ENCODE measurements around the gene PALD1.

DNA sequence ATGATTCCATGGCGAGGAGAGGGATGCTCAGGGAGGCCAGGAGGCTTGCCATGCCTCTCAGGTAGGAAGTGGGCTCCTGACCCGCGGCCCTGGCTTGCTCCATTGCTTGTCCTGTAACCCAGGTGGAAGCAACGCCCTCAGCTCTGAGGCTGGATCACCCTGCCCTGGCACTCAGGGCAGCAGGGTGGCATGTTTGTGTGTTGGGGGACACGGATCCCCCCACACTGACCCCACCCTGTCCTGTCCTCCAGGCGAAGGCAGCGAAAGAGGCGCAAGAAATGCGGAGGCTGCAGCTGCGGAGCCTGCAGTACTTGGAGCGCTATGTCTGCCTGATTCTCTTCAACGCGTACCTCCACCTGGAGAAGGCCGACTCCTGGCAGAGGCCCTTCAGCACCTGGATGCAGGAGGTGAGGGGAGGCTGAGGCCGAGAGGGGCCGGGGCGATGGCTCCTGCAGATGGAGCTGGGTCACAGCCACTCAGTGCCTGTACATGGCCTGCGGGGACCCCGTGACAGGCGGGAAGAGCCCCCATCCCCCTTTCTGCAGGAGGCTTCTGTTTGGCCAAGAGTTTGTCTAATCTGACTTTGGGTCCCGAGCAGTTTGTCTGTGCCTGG, 85.7 kb downstream of the PALD1 start:
- TF ChIP-seq POLR2A (IDR thresholded peaks at IDR 0.05) = no peak
- TF ChIP-seq, protein P1, sequence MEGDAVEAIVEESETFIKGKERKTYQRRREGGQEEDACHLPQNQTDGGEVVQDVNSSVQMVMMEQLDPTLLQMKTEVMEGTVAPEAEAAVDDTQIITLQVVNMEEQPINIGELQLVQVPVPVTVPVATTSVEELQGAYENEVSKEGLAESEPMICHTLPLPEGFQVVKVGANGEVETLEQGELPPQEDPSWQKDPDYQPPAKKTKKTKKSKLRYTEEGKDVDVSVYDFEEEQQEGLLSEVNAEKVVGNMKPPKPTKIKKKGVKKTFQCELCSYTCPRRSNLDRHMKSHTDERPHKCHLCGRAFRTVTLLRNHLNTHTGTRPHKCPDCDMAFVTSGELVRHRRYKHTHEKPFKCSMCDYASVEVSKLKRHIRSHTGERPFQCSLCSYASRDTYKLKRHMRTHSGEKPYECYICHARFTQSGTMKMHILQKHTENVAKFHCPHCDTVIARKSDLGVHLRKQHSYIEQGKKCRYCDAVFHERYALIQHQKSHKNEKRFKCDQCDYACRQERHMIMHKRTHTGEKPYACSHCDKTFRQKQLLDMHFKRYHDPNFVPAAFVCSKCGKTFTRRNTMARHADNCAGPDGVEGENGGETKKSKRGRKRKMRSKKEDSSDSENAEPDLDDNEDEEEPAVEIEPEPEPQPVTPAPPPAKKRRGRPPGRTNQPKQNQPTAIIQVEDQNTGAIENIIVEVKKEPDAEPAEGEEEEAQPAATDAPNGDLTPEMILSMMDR (IDR thresholded peaks at IDR 0.05) = no peak

Measured in body of pancreas (tissue), 4 donors.